H1 (cell line): ENCODE data around the gene ACTN4. TPM values are rescaled to one million over a fixed set of nuclear protein-coding genes. Genes with fewer than 3 reads are reported as not detected.

ENCODE experiments used
- CTCF ChIA-PET: fragments of 300-600 bp; sonication (Branson Sonifier 250); formaldehyde crosslinking; loops from one replicate; lab custom pipeline; 2021; ENCODE audit not compliant: partially characterized antibody; lab: Charles Lee
- POLR2A ChIA-PET: fragments of 300-600 bp; sonication (Branson Sonifier 250); formaldehyde crosslinking; loops from one replicate; lab custom pipeline; 2021; ENCODE audit warnings: inconsistent platforms; ENCODE audit not compliant: partially characterized antibody; lab: Charles Lee
- DNase-seq, 2 experiments: peaks; one replicate each; pipeline versions ENCODE4 v3.0.0 to v3.0.0-alpha.2; 2010 to 2022; ENCODE audit warnings: low spot score in 2 of 2, low read depth in 1 of 2, mixed read lengths in 1 of 2
- FAIRE-seq: peaks from 2 replicates; lab custom pipeline; 2011; peaks lifted over from hg19 to GRCh38; lab: Jason Lieb, UNC
- H2AFZ ChIP-seq: 2 replicates; pipeline ENCODE4 v1.8.1; 2012; ENCODE audit warnings: low read length, inconsistent platforms
- H2AK5ac ChIP-seq: 2 replicates; pipeline ENCODE4 v1.6.1; 2013; ENCODE audit warnings: low read depth, low read length
- H2BK120ac ChIP-seq: replicated peaks from 2 replicates; pipeline ENCODE3; 2013; ENCODE audit warnings: low read depth, low read length, inconsistent platforms
- H2BK12ac ChIP-seq: 2 replicates; pipeline ENCODE4 v1.6.1; 2013; ENCODE audit warnings: low read depth, low read length
- H2BK15ac ChIP-seq: 2 replicates; pipeline ENCODE4 v1.6.1; 2013; ENCODE audit warnings: low read length
- H2BK20ac ChIP-seq: 2 replicates; pipeline ENCODE4 v1.6.1; 2013; ENCODE audit warnings: low read length
- H2BK5ac ChIP-seq: 2 replicates; pipeline ENCODE4 v1.6.1; 2013; ENCODE audit warnings: low read depth, low read length
- H3K14ac ChIP-seq: 2 replicates; pipeline ENCODE4 v1.6.1; 2013; ENCODE audit warnings: inconsistent platforms; ENCODE audit not compliant: insufficient read length
- H3K18ac ChIP-seq: 2 replicates; pipeline ENCODE4 v1.6.1; 2013; ENCODE audit warnings: low read length; ENCODE audit errors: extremely low read depth
- H3K23ac ChIP-seq: 2 replicates; pipeline ENCODE4 v1.6.1; 2013; ENCODE audit warnings: inconsistent platforms; ENCODE audit not compliant: insufficient read length
- H3K23me2 ChIP-seq: 2 replicates; pipeline ENCODE4 v1.6.1; 2013; ENCODE audit warnings: low read depth, low read length
- H3K27ac ChIP-seq: 2 replicates; pipeline ENCODE4 v1.6.1; 2011; ENCODE audit warnings: low read depth, low read length, inconsistent platforms
- H3K27me3 ChIP-seq, 4 experiments: replicated peaks in 1 of 4; 1 replicate in 1 of 4; 2 replicates in 3 of 4; pipeline versions ENCODE4 v1.6.1 to v1.8.1; 2011 to 2013; ENCODE audit warnings: low read length in 3 of 4, mild to moderate bottlenecking in 3 of 4, inconsistent platforms in 2 of 4, mixed read lengths in 2 of 4, moderate library complexity in 1 of 4; ENCODE audit not compliant: control insufficient read depth in 3 of 4, insufficient read depth in 3 of 4; ENCODE audit errors: extremely low read depth in 1 of 4
- H3K36me3 ChIP-seq, 4 experiments: 2 replicates each; pipeline versions ENCODE4 v1.6.1 to v1.8.1; 2011 to 2013; ENCODE audit warnings: mild to moderate bottlenecking in 4 of 4, low read length in 3 of 4, moderate library complexity in 2 of 4, control low read depth in 1 of 4, inconsistent platforms in 1 of 4; ENCODE audit not compliant: insufficient read depth in 4 of 4, control insufficient read depth in 2 of 4
- H3K4ac ChIP-seq: replicated peaks from 2 replicates; pipeline ENCODE3; 2013; ENCODE audit warnings: low read length, low read depth, mixed read lengths, inconsistent platforms; ENCODE audit not compliant: insufficient read length
- H3K4me1 ChIP-seq, 4 experiments: replicated peaks in 1 of 4; 1 replicate in 1 of 4; 2 replicates in 3 of 4; pipeline versions ENCODE4 v1.6.1 to v1.8.1; 2011 to 2013; ENCODE audit warnings: low read length in 3 of 4, inconsistent platforms in 2 of 4, mixed read lengths in 1 of 4; ENCODE audit not compliant: insufficient read depth in 4 of 4, control insufficient read depth in 3 of 4
- H3K4me2 ChIP-seq, 2 experiments: 2 replicates each; pipeline versions ENCODE4 v1.6.1 to v1.8.1; 2011 to 2013; ENCODE audit warnings: low read depth in 2 of 2, low read length in 2 of 2, control low read depth in 1 of 2, inconsistent platforms in 1 of 2, mild to moderate bottlenecking in 1 of 2; ENCODE audit not compliant: insufficient read depth in 1 of 2
- H3K4me3 ChIP-seq, 4 experiments: fragments of 200-600, 300-600 bp in 1 of 4; sonication (generic), shearing (Covaris generic), sonication (Bioruptor Twin) in 1 of 4; 2 replicates each; pipeline versions ENCODE4 v1.5.1 to v1.8.1; 2011 to 2016; ENCODE audit warnings: low read length in 4 of 4, low read depth in 3 of 4, control low read depth in 2 of 4, inconsistent platforms in 2 of 4, mild to moderate bottlenecking in 2 of 4, mixed read lengths in 1 of 4, moderate library complexity in 1 of 4; ENCODE audit not compliant: insufficient read depth in 2 of 4; ENCODE audit errors: extremely low read depth in 1 of 4
- H3K56ac ChIP-seq: replicated peaks from 2 replicates; pipeline ENCODE3; 2013; ENCODE audit warnings: low read depth, mild to moderate bottlenecking, mixed read lengths, low read length, inconsistent platforms; ENCODE audit not compliant: insufficient read length
- H3K79me1 ChIP-seq: 2 replicates; pipeline ENCODE4 v1.6.1; 2013; ENCODE audit warnings: low read depth, low read length, control low read depth
- H3K79me2 ChIP-seq, 2 experiments: 2 replicates each; pipeline versions ENCODE4 v1.6.1 to v1.8.1; 2012 to 2013; ENCODE audit warnings: low read length in 2 of 2, mild to moderate bottlenecking in 2 of 2, inconsistent platforms in 1 of 2; ENCODE audit not compliant: insufficient read depth in 2 of 2, control insufficient read depth in 1 of 2
- H3K9ac ChIP-seq, 4 experiments: replicated peaks in 1 of 4; 1 replicate in 1 of 4; 2 replicates in 3 of 4; pipeline versions ENCODE4 v1.6.1 to v1.8.1; 2011 to 2013; ENCODE audit warnings: low read depth in 3 of 4, low read length in 3 of 4, control low read depth in 2 of 4, mild to moderate bottlenecking in 2 of 4, moderate library complexity in 2 of 4, inconsistent platforms in 1 of 4; ENCODE audit errors: extremely low read depth in 1 of 4
- H3K9me3 ChIP-seq, 2 experiments: 2 replicates each; pipeline versions ENCODE4 v1.6.1 to v1.8.1; 2012 to 2013; ENCODE audit warnings: mild to moderate bottlenecking in 2 of 2, moderate library complexity in 2 of 2, control low read depth in 1 of 2, inconsistent platforms in 1 of 2, low read depth in 1 of 2, low read length in 1 of 2, mixed read lengths in 1 of 2; ENCODE audit not compliant: insufficient read depth in 2 of 2
- H4K20me1 ChIP-seq, 2 experiments: replicated peaks in 1 of 2; 2 replicates each; pipeline versions ENCODE3 to v1.8.1; 2011 to 2013; ENCODE audit warnings: inconsistent platforms in 2 of 2, low read length in 2 of 2, mild to moderate bottlenecking in 1 of 2; ENCODE audit not compliant: insufficient read depth in 2 of 2, control insufficient read depth in 1 of 2
- H4K5ac ChIP-seq: 2 replicates; pipeline ENCODE4 v1.6.1; 2013; ENCODE audit warnings: low read length, low read depth, mixed read lengths, inconsistent platforms; ENCODE audit not compliant: insufficient read length
- H4K8ac ChIP-seq: 2 replicates; pipeline ENCODE4 v1.8.0; 2013; ENCODE audit warnings: mild to moderate bottlenecking, moderate library complexity, low read length, inconsistent platforms; ENCODE audit not compliant: insufficient read depth; ENCODE audit errors: extremely low read depth
- H4K91ac ChIP-seq: replicated peaks from 2 replicates; pipeline ENCODE3; 2013; ENCODE audit warnings: low read length, mixed read lengths, inconsistent platforms; ENCODE audit not compliant: insufficient read length
- ASH2L ChIP-seq: fragments of 200-600, 300-600 bp; sonication (generic); IDR thresholded peaks from one replicate; pipeline ENCODE4 v1.7.1; 2017; ENCODE audit warnings: low read length
- HDAC2 ChIP-seq, 2 experiments: fragments of 300-600 bp in 1 of 2; sonication (generic) in 1 of 2; IDR thresholded peaks; 2 replicates each; pipeline ENCODE4 v1.6.1; 2011 to 2012; ENCODE audit warnings: low read depth in 2 of 2, low read length in 2 of 2, mild to moderate bottlenecking in 2 of 2, moderate library complexity in 2 of 2, borderline replicate concordance in 1 of 2, inconsistent platforms in 1 of 2
- WGBS, 2 experiments: shearing (Covaris generic) in 1 of 2; methylation state at CpG; one replicate each; pipeline versions ENCODE4 v1.1.6 to v1.1.7; 2013 to 2015; ENCODE audit warnings: low lambda C conversion rate in 2 of 2, mixed read lengths in 2 of 2, inconsistent platforms in 1 of 2, low coverage in 1 of 2, missing lambda C conversion rate in 1 of 2; ENCODE audit not compliant: insufficient replicate concordance in 2 of 2, insufficient coverage in 1 of 2, insufficient read length in 1 of 2; ENCODE audit errors: extremely low coverage in 1 of 2, missing lambda C conversion rate in 1 of 2; 5-methylcytosine and 5-hydroxymethylcytosine counted together
- polyA plus RNA-seq, 7 experiments: library from polyadenylated mRNA; depleted of rRNA in 3 of 7; stranded (reverse) in 5 of 7; unstranded in 2 of 7; fragments of >200 nt in 5 of 7; fragments of 200-250 nt in 2 of 7; gene quantifications; 1 replicate in 5 of 7; 2 replicates in 1 of 7; 4 replicates in 1 of 7; pipeline versions ENCODE4 v1.2.1 to v1.2.3, GENCODE V29; 2011 to 2013; ENCODE audit warnings: missing spikeins in 2 of 7, mixed read lengths in 2 of 7
- total RNA-seq: library from RNA; stranded (reverse); fragmentation: NEBNext Ultra II Directional; extraction: Animal tissue kit (Norgen Biotek cat#: 25700); gene quantifications from 2 replicates; pipeline ENCODE4 v1.2.1, GENCODE V29; 2021

The ACTN4 gene
- total and polyA plus RNA-seq, 2 of the 8 experiments (the other 6 are each of a cell fraction or from before 2014, with no cell fraction given) = 211 to 520 TPM

GRCh38 chr19:38692458-38693379 is 45.3 kb downstream of the ACTN4 start:
- TF ChIP-seq HDAC2 (IDR thresholded peaks at IDR 0.05; ENCODE audit: borderline replicate concordance in 1 of 2, low read depth in 2 of 2, low read length in 2 of 2) = no peak
- TF ChIP-seq ASH2L = peak; percentile 47
- DNase-seq = no peak
- peaks cover 4 to 93% of the 10 kb centered on the region in 2 experiments; a peak in 2 of 4 replicates for H3K79me2 ChIP-seq
- peak overlapping the region; percentile 82; the same call in 1 of the 2 replicates for H2BK20ac ChIP-seq
- H4K91ac ChIP-seq = peak overlapping the region; percentile 9
- peak overlapping the region; percentile 68 for H2BK12ac ChIP-seq
- H3K27me3 ChIP-seq = no peaks in the 10 kb centered on the region
- H3K4me1 ChIP-seq = peaks cover 3 to 27% (median 14%) of the 10 kb centered on the region in 4 experiments
- H3K79me1 ChIP-seq = peaks cover 33% of the 10 kb centered on the region
- H3K23me2 ChIP-seq = no peaks in the 10 kb centered on the region
- H3K18ac ChIP-seq = peak overlapping the region; percentile 90
- H3K56ac ChIP-seq = no peak overlapping the region
- peak overlapping the region; percentile 84 for H3K27ac ChIP-seq
- peaks cover 4 to 24% of the 10 kb centered on the region in 2 experiments for H4K20me1 ChIP-seq
- no peak overlapping the region for H3K23ac ChIP-seq
- peak overlapping the region; percentile 86 for H2BK5ac ChIP-seq
- H3K9me3 ChIP-seq = no peaks in the 10 kb centered on the region
- WGBS, 2 experiments = 80% methylated on average over 25 of the region's 25 CpGs; no CpG with 5 or more reads in 1 of the 2 experiments
- POLR2A ChIA-PET = interaction anchor here (0.9 to 23.4 kb wide), 9 partner anchors 11 to 80 kb away, joined by 3 to 495 read pairs (median 7); partner anchors contain the start of gene ACTN4
- no peak overlapping the region for H2AFZ ChIP-seq
- H3K14ac ChIP-seq = no peak overlapping the region
- H4K5ac ChIP-seq = peak overlapping the region; percentile 18
- H2BK15ac ChIP-seq = peak overlapping the region; percentile 65; the same call in 1 of the 2 replicates
- H3K4ac ChIP-seq = peak overlapping the region; percentile 16
- no peak overlapping the region for H3K4me3 ChIP-seq
- peak overlapping the region in 1 of 2 experiments; percentile 48; a peak in 2 of 4 replicates for H3K4me2 ChIP-seq
- H2BK120ac ChIP-seq = no peak overlapping the region
- H3K36me3 ChIP-seq = peaks cover 0 to 4% (median 0%) of the 10 kb centered on the region in 4 experiments; a peak in 1 of 8 replicates
- peak overlapping the region; percentile 58; the same call in 1 of the 2 replicates for H4K8ac ChIP-seq
- peak overlapping the region; percentile 59 for H2AK5ac ChIP-seq
- CTCF ChIA-PET = interaction anchor here (0.6 to 5.6 kb wide), 6 partner anchors 11 to 195 kb away, joined by 3 to 32 read pairs (median 3); no protein-coding TSS in a partner anchor
- H3K9ac ChIP-seq = peak overlapping the region in 2 of 4 experiments; percentile 40 to 53; a peak in 3 of 7 replicates
- FAIRE-seq = no peak
